VCaP (cell line): ENCODE data around the gene YPEL2.
"Not testable (repeated sequence)": the region's sequence is repeated elsewhere in the genome, so short reads cannot be mapped to it uniquely, and the experiment has no call there.

Source experiments
- H3K27ac ChIP-seq: fragments of 450-650 bp; 2 replicates; pipeline ENCODE4 v1.5.1; 2017
- TF ChIP-seq, protein P1 (sequence below): fragments of 450-650 bp; conservative IDR thresholded peaks from 2 replicates; pipeline ENCODE4 v1.5.1; 2017; ENCODE audit warnings: mild to moderate bottlenecking, moderate library complexity

YPEL2 gene

DNA sequence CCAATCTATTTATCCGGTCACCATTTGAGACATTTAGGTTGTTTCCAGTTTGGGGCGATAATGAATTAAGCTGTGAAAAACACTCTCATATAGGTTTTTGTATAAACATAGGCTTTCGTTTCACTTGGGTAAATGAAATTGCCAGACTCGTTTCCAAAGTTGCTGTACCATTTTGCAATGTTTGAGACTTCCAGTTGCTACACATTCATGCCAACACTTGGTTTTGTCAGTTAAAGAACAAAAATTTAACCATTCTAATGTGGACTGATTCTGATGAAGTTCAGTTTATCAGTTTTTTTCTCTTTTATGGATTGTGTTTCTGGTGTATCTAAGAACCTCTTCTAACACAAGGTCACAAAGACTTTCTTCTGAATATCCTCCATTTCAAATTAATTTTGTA, 52.4 kb downstream of the YPEL2 start:
- no peak overlapping the region for H3K27ac ChIP-seq
- TF ChIP-seq, protein P1, sequence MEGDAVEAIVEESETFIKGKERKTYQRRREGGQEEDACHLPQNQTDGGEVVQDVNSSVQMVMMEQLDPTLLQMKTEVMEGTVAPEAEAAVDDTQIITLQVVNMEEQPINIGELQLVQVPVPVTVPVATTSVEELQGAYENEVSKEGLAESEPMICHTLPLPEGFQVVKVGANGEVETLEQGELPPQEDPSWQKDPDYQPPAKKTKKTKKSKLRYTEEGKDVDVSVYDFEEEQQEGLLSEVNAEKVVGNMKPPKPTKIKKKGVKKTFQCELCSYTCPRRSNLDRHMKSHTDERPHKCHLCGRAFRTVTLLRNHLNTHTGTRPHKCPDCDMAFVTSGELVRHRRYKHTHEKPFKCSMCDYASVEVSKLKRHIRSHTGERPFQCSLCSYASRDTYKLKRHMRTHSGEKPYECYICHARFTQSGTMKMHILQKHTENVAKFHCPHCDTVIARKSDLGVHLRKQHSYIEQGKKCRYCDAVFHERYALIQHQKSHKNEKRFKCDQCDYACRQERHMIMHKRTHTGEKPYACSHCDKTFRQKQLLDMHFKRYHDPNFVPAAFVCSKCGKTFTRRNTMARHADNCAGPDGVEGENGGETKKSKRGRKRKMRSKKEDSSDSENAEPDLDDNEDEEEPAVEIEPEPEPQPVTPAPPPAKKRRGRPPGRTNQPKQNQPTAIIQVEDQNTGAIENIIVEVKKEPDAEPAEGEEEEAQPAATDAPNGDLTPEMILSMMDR, result no peak

DNA sequence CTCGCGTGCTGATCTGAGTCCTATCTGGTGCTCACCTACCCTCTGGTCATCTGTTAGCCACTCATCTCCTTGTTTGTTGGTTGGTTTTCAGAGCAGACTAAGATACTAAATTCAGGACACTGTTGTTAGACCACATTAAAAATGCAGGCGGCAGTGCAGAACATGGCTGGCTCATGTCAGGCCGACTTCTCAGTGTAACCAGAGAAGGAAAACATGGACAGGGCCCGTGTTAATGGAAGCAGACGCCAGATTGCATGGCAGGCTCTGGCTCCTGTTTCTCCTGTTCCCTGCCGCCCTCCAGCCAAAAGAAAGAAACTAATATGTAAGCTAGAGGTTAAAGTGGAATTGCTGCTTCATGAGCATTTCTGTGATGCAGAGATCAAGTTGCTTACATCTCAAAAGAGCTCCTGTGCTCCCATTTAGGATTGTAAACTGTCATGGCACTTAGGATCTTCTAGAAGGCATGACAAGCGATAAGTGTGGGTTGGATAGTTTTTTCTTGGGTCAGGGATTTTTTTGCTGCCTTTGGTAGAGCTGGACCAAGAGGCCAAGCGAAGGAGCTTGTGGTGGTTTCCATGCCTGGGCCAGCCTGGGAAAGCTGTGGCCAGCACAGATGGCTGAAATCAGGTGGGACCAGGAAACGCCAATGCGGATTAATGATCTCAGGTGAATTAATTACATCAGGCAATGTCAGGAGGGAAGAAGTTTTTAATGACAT, 56.1 kb downstream of the YPEL2 start:
- TF ChIP-seq, protein P1, result no peak
- no peak overlapping the region for H3K27ac ChIP-seq

DNA sequence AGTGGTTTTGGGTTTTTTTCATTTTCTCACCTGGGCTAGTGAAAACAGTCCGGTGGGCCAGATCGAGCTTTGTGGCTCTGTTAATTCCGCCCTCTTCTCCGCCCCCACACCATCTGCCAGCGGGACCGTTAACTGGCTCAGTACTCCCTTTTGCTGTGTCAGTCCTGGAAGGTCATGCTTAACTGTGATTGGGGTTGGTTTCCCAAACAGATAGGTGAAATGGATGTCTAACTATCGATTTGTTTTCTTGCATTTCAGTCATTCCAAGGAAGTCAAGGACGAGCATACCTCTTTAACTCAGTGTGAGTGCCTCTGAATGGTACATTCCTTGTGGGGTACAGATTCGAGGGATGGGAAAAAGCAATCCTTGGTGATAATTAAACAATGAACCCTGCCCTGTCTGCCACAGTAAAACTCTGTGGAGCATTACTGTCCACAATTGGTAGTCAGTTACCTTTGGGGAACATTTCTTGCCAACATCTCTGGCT, 56.7 kb downstream of the YPEL2 start:
- no peak overlapping the region for H3K27ac ChIP-seq
- TF ChIP-seq, protein P1, result no peak

DNA sequence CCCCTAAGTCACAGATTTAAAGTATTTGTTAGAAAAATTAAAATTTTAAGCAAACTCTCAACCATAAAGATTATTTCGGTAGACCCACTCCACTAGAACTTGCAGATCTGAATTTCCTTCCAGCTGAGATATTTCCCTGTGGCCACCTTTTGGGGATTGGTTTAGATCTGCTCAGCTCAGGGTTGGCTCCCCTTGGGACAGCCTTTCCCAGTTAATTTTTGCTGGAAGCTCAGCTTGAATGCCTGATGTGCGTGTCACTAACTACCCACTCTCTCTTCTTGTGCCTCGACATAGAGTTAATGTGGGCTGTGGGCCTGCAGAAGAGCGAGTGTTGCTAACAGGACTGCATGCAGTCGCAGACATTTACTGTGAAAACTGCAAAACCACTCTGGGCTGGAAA, 57.6 kb downstream of the YPEL2 start:
- H3K27ac ChIP-seq, result no peak overlapping the region
- TF ChIP-seq, protein P1, result no peak

DNA sequence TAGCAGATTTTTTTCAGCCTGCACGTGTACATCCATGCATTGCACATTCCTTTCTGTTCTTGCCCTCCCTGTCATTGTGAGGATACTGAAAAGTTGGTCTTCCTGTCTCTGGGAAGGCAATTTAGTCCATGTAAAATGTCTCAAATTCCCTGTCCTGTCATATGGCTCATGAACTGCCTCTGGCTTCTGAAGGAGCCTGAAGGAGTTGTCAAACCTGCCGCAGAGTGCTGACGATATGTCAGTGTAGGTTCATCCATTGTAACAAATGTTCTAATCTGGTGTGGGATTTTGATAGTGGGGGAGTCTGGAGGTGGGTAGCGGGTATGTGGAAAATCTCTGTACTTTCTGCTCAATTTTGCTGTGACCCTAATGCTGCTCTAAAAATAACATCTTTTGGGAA, 59.6 kb downstream of the YPEL2 start:
- TF ChIP-seq, protein P1, result no peak

DNA sequence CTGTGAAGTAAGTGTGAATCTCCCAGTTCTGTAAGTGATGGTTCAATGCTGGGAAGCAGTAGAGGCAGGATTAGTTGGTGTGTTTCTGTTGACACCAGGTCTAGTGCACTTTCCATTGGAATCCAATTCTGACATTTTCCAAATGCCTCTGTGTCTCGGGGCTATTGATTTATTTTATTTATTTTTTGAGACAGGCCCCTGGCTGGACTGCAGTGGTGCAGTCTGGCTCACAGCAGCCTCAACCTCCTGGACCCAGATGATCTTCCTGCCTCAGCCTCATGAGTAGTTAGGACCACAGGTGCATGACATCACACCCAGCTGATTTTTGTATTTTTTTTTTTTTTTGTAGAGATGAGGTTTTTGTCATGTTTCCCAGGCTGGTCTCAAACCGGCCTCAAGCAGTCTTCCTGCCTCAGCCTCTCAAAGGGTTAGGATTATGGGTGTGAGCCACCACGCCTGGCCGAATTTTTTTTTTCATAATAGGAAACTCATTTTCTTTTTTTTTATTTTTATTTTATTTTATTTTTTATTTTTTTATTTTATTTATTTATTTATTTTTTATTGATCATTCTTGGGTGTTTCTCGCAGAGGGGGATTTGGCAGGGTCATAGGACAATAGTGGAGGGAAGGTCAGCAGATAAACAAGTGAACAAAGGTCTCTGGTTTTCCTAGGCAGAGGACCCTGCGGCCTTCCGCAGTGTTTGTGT, 61.7 kb downstream of the YPEL2 start:
- TF ChIP-seq, protein P1, result no peak
- no peak overlapping the region for H3K27ac ChIP-seq

More for the DNA sequence above, 59.6 kb downstream of the YPEL2 start:
- H3K27ac ChIP-seq, result no peak overlapping the region

DNA sequence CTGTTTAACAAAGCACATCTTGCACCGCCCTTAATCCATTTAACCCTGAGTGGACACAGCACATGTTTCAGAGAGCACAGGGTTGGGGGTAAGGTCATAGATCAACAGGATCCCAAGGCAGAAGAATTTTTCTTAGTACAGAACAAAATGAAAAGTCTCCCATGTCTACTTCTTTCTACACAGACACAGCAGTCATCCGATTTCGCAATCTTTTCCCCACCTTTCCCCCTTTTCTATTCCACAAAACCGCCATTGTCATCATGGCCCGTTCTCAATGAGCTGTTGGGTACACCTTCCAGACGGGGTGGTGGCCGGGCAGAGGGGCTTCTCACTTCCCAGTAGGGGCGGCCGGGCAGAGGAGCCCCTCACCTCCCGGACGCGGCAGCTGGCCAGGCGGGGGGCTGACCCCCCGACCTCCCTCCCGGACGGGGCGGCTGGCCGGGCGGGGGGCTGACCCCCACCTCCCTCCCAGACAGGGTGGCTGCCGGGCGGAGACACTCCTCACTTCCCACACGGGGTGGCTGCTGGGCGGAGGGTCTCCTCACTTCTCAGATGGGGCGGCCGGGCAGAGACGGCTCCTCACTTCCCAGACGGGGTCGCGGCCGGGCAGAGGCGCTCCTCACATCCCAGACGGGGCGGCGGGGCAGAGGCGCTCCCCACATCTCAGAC, 62.4 kb downstream of the YPEL2 start:
- H3K27ac ChIP-seq, result not testable (repeated sequence)
